ENCODE data around the gene GMDS. TPM values are rescaled to one million over a fixed set of nuclear protein-coding genes. Genes with fewer than 3 reads are reported as not detected.

The GMDS gene
- total and polyA plus RNA-seq, 7 donors = 2.8 to 6.6 (median 4.7) TPM

- intact Hi-C loops (cut with DNase I) = no loop called here
- Histone ChIP-seq H3K9me3 (no peaks in the 10 kb centered on the region), H3K27ac (no peak overlapping the region), H3K27me3 (ENCODE audit: insufficient read depth in 3 of 3, low read length in 2 of 3) (peaks cover 0 to 52% (median 13%) of the 10 kb centered on the region in 3 donors), H3K4me1 (peaks cover 8% of the 10 kb centered on the region), H3K36me3 (ENCODE audit: insufficient read depth in 1 of 2, low read depth in 1 of 2) (no peaks in the 10 kb centered on the region), H3K4me3 (no peak overlapping the region)
- peak in 1 of 2 donors; percentile 38 for DNase-seq
- no peak for TF ChIP-seq CTCF (IDR thresholded peaks at IDR 0.05)
- no peak for ATAC-seq
- WGBS, 3 donors = 90 to 93% (median 92%) methylated on average over 14 of the region's 14 CpGs
These were observed 616.1 kb downstream of the GMDS start for GRCh38 chr6:1629316-1629715.

GRCh38 chr6:1627827-1628560, 617.4 kb downstream of the GMDS start:
- intact Hi-C loops (cut with DNase I) = no loop called here
- Histone ChIP-seq H3K4me3 (no peak overlapping the region), H3K9me3 (no peaks in the 10 kb centered on the region), H3K27me3 (ENCODE audit: insufficient read depth in 3 of 3, low read length in 2 of 3) (peaks cover 0 to 64% (median 19%) of the 10 kb centered on the region in 3 donors), H3K4me1 (peaks cover 8% of the 10 kb centered on the region), H3K36me3 (ENCODE audit: insufficient read depth in 1 of 2, low read depth in 1 of 2) (no peaks in the 10 kb centered on the region), H3K27ac (no peak overlapping the region)
- no peak for ATAC-seq
- DNase-seq = no peak
- WGBS, 3 donors = 75 to 79% (median 78%) methylated on average over 10 of the region's 10 CpGs
- TF ChIP-seq CTCF (IDR thresholded peaks at IDR 0.05) = no peak

- no peaks in the 10 kb centered on the region for H3K9me3 ChIP-seq
- intact Hi-C loops (cut with DNase I) = no loop called here
- peaks cover 8% of the 10 kb centered on the region for H3K4me1 ChIP-seq
- H3K4me3 ChIP-seq = no peak overlapping the region
- ATAC-seq (no peak), DNase-seq (peak in 1 of 2 donors; percentile 2)
- TF ChIP-seq CTCF (IDR thresholded peaks at IDR 0.05) = no peak
- WGBS, 3 donors = 81 to 83% (median 82%) methylated on average over 4 of the region's 4 CpGs
- no peaks in the 10 kb centered on the region for H3K36me3 ChIP-seq (ENCODE audit: insufficient read depth in 1 of 2, low read depth in 1 of 2)
- no peak overlapping the region for H3K27ac ChIP-seq
- peaks cover 0 to 78% (median 22%) of the 10 kb centered on the region in 3 donors for H3K27me3 ChIP-seq (ENCODE audit: insufficient read depth in 3 of 3, low read length in 2 of 3)
These were observed 618.9 kb downstream of the GMDS start for GRCh38 chr6:1626481-1626880.

GRCh38 chr6:1625794-1626435, 619.5 kb downstream of the GMDS start:
- ATAC-seq (no peak), DNase-seq (no peak)
- peaks cover 8% of the 10 kb centered on the region for H3K4me1 ChIP-seq
- no peak for TF ChIP-seq CTCF (IDR thresholded peaks at IDR 0.05)
- H3K27me3 ChIP-seq (ENCODE audit: insufficient read depth in 3 of 3, low read length in 2 of 3) = peaks cover 0 to 83% (median 23%) of the 10 kb centered on the region in 3 donors
- intact Hi-C loops (cut with DNase I) = no loop called here
- no peaks in the 10 kb centered on the region for H3K9me3 ChIP-seq
- 80 to 85% (median 84%) methylated on average over 18 of the region's 18 CpGs for WGBS, 3 donors
- H3K27ac ChIP-seq = no peak overlapping the region
- H3K36me3 ChIP-seq (ENCODE audit: insufficient read depth in 1 of 2, low read depth in 1 of 2) = no peaks in the 10 kb centered on the region
- H3K4me3 ChIP-seq = peak overlapping the region; percentile 78

Measured in psoas muscle (tissue), 8 donors.